Panc1 (cell line): ENCODE measurements around the gene CYP27A1.

Source experiments
- POLR2AphosphoS5 ChIP-seq: IDR thresholded peaks from 2 replicates; pipeline ENCODE4 v1.6.1; 2012; ENCODE audit warnings: mild to moderate bottlenecking, low read depth, low read length, moderate library complexity
- SIN3A ChIP-seq: IDR thresholded peaks from 2 replicates; pipeline ENCODE4 v1.6.1; 2012; ENCODE audit warnings: low read depth, mild to moderate bottlenecking, low read length, moderate library complexity, borderline replicate concordance; ENCODE audit not compliant: insufficient read depth
- TF ChIP-seq, protein P1 (sequence below): fragments of 450-650 bp; IDR thresholded peaks from 2 replicates; pipeline ENCODE4 v1.5.1; 2017; ENCODE audit warnings: mild to moderate bottlenecking
- TF ChIP-seq, protein P2 (sequence below), 2 experiments: IDR thresholded peaks; 2 replicates each; pipeline ENCODE4 v1.6.1; 2011 to 2012; ENCODE audit warnings: low read depth in 2 of 2, control low read depth in 1 of 2, low read length in 1 of 2, mild to moderate bottlenecking in 1 of 2, moderate library complexity in 1 of 2; ENCODE audit not compliant: insufficient read depth in 1 of 2

DNA sequence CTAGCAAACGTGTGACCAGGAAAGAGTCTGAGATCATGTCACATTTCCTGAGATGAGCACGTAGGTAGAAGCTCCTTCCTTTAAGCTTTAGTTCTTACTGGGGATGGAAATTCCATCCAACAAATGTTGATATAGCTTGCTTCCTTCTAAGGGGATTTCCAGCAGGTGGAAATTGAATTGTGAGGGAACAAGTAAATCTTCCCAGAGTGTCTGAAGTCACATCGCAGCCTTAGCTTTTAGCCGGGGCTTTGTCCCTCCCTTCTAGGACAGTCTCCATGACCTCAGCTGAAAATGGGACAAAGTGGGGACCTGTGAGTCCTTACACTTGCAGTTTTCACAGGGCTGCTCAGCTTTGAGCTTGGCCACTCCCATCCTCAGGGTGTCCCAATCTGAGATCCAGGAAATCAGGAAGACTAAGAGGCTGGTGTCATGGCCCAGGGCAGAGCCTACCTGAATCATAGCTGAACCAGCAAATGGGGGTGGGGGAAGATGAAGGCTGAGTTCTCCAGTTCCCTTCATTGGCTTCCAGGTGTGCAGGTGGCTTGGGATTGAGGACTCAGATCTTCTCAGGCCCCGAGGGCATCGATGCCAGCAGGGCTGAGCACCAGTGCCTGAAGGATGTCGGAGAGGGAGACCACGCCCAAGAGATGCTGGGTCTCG lies 41.4 kb downstream of the CYP27A1 start:
- TF ChIP-seq, protein P1, sequence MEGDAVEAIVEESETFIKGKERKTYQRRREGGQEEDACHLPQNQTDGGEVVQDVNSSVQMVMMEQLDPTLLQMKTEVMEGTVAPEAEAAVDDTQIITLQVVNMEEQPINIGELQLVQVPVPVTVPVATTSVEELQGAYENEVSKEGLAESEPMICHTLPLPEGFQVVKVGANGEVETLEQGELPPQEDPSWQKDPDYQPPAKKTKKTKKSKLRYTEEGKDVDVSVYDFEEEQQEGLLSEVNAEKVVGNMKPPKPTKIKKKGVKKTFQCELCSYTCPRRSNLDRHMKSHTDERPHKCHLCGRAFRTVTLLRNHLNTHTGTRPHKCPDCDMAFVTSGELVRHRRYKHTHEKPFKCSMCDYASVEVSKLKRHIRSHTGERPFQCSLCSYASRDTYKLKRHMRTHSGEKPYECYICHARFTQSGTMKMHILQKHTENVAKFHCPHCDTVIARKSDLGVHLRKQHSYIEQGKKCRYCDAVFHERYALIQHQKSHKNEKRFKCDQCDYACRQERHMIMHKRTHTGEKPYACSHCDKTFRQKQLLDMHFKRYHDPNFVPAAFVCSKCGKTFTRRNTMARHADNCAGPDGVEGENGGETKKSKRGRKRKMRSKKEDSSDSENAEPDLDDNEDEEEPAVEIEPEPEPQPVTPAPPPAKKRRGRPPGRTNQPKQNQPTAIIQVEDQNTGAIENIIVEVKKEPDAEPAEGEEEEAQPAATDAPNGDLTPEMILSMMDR, result no peak
- TF ChIP-seq SIN3A (no peak), POLR2AphosphoS5 (no peak)
- TF ChIP-seq, protein P2, sequence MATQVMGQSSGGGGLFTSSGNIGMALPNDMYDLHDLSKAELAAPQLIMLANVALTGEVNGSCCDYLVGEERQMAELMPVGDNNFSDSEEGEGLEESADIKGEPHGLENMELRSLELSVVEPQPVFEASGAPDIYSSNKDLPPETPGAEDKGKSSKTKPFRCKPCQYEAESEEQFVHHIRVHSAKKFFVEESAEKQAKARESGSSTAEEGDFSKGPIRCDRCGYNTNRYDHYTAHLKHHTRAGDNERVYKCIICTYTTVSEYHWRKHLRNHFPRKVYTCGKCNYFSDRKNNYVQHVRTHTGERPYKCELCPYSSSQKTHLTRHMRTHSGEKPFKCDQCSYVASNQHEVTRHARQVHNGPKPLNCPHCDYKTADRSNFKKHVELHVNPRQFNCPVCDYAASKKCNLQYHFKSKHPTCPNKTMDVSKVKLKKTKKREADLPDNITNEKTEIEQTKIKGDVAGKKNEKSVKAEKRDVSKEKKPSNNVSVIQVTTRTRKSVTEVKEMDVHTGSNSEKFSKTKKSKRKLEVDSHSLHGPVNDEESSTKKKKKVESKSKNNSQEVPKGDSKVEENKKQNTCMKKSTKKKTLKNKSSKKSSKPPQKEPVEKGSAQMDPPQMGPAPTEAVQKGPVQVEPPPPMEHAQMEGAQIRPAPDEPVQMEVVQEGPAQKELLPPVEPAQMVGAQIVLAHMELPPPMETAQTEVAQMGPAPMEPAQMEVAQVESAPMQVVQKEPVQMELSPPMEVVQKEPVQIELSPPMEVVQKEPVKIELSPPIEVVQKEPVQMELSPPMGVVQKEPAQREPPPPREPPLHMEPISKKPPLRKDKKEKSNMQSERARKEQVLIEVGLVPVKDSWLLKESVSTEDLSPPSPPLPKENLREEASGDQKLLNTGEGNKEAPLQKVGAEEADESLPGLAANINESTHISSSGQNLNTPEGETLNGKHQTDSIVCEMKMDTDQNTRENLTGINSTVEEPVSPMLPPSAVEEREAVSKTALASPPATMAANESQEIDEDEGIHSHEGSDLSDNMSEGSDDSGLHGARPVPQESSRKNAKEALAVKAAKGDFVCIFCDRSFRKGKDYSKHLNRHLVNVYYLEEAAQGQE (IDR thresholded peaks at IDR 0.05; ENCODE audit: insufficient read depth in 1 of 2, low read depth in 2 of 2, low read length in 1 of 2), result no peak
